Measurements from ENCODE around the gene AGK. TPM values are rescaled to one million over a fixed set of nuclear protein-coding genes. Genes with fewer than 3 reads are reported as not detected.

AGK gene
- total RNA-seq, 1 donor = 28.7 TPM

DNA sequence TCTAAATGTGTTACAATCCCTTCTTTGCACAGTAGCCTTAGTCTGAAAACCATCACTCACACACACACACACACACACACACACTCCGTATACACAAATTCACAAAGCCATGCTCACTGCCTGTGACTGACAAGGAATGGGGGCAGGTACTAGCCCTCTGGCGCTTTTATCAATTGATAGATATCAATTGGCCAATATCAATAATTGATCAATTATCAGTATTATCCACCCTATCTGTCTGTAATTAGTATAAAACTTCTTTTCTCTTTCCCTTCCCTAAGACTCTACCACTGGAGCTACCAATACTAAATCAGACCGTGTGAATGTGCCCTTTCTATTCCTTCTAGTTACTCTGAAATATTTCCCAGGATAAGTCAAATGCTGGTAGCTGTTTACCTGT is 148.7 kb downstream of the AGK start:
- DNase-seq (ENCODE audit: low read depth) = no peak
- no peak for TF ChIP-seq CTCF (IDR thresholded peaks at IDR 0.05; ENCODE audit: insufficient read depth, low read length)
- no peak overlapping the region for H3K4me3 ChIP-seq (ENCODE audit: low read depth, low read length)

- TF ChIP-seq CTCF (IDR thresholded peaks at IDR 0.05; ENCODE audit: insufficient read depth, low read length) = no peak
- peak overlapping the region; percentile 83 for H3K4me3 ChIP-seq (ENCODE audit: low read depth, low read length)
- DNase-seq (ENCODE audit: low read depth) = no peak
Measured at GRCh38 chr7:141700296-141700847, 149.2 kb downstream of the AGK start.

DNA sequence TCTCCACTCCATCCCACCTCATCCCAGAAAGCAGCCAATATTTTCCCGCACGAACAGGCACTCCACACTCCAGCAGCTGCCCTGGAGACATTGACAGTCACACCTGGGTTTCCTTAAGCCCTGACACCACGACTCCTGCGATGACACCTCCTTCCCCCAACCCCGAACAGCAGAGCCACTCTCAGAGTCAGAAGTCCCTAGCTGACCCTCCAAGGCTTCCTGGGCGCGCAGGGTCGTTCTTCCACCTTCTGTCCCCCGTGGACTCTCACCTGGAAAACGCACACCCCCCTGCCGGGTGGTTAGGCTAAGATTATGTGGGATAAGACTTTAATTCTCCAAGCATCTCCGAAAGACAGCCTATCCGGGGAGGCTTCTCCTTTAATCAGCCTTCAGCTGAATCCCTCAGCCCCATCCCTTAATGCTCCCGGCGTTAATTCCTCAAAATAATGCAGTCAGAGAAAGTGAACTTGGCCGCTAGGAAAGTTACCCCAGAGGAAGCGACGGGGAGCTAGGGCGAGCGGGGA is 149.7 kb downstream of the AGK start:
- H3K4me3 ChIP-seq (ENCODE audit: low read depth, low read length) = peak overlapping the region; percentile 83
- DNase-seq (ENCODE audit: low read depth) = no peak
- TF ChIP-seq CTCF (IDR thresholded peaks at IDR 0.05; ENCODE audit: insufficient read depth, low read length) = no peak

- no peak for DNase-seq (ENCODE audit: low read depth)
Measured at GRCh38 chr7:141701489-141702046, 150.4 kb downstream of the AGK start.

GRCh38 chr7:141702047-141702567 is 150.9 kb downstream of the AGK start, which contains the start of gene DENND11:
DENND11 (minus strand) TSS chr7:141702166; CDS start chr7:141702153, 13 bp downstream.
- TF ChIP-seq CTCF (IDR thresholded peaks at IDR 0.05; ENCODE audit: insufficient read depth, low read length) = no peak
- peak within 1 kb of the TSS; percentile 83 for H3K4me3 ChIP-seq (ENCODE audit: low read depth, low read length)
- peak; percentile 9 for DNase-seq (ENCODE audit: low read depth)

More at GRCh38 chr7:141701489-141702046, 150.4 kb downstream of the AGK start:
- TF ChIP-seq CTCF (IDR thresholded peaks at IDR 0.05; ENCODE audit: insufficient read depth, low read length) = no peak
- H3K4me3 ChIP-seq (ENCODE audit: low read depth, low read length) = peak overlapping the region; percentile 83

DNA sequence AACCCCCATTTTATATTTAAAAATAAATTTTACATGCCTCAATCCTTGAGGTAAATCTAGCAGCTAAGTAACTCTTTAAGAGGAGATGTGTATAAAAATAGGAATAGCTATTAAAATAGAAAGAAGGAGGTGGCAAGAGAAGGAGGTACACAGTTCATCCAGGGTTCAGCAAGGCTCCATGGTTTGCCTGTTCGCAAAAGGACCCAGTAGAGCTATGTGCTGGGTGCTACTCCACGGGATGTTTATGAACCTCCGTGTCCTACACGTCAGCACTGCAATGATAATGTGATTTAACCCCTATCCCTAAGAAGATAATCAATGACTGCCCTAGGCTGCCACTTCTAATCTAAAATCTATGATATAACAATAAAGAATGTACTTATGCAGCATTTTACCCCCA is 151.7 kb downstream of the AGK start:
- no peak overlapping the region for H3K4me3 ChIP-seq (ENCODE audit: low read depth, low read length)
- no peak for TF ChIP-seq CTCF (IDR thresholded peaks at IDR 0.05; ENCODE audit: insufficient read depth, low read length)

More for the DNA sequence above, 151.7 kb downstream of the AGK start:
- no peak for DNase-seq (ENCODE audit: low read depth)

Data from fibroblast of the aortic adventitia (primary cell).